Activated CD4-positive, alpha-beta T cell treated with anti-CD3 and anti-CD28 coated beads, Interleukin-2, amount 10 ng/mL, durations not matched to agents 24 days and 14 days (primary cell): ENCODE measurements around the gene ASPSCR1. TPM values are rescaled to one million over a fixed set of nuclear protein-coding genes. Genes with fewer than 3 reads are reported as not detected.
A peak's percentile ranks its signal among the peaks of the same experiment; 100 is the strongest.

ENCODE experiments used
- DNase-seq: peaks from one replicate; pipeline ENCODE4 v3.0.0; 2022
- H3K27ac Mint-ChIP-seq: one replicate; pipeline ENCODE4 v1.8.0; 2022; ENCODE audit warnings: mild to moderate bottlenecking, mixed read lengths
- H3K27me3 Mint-ChIP-seq: one replicate; pipeline ENCODE4 v1.8.0; 2022; ENCODE audit warnings: mixed read lengths
- H3K36me3 Mint-ChIP-seq: one replicate; pipeline ENCODE4 v1.8.0; 2022; ENCODE audit warnings: low read depth, mild to moderate bottlenecking, mixed read lengths
- H3K4me1 Mint-ChIP-seq: one replicate; pipeline ENCODE4 v1.8.0; 2021; ENCODE audit warnings: mixed read lengths
- H3K4me3 Mint-ChIP-seq: one replicate; pipeline ENCODE4 v1.8.0; 2022; ENCODE audit warnings: mild to moderate bottlenecking, moderate library complexity, mixed read lengths
- H3K9me3 Mint-ChIP-seq: one replicate; pipeline ENCODE4 v1.8.0; 2021; ENCODE audit warnings: mixed read lengths
- intact Hi-C: fragments of 100-400 bp; cut with micrococcal nuclease; formaldehyde crosslinking; loops from one replicate; pipeline ENCODE4 v1.15.1; 2023
- total RNA-seq: library from RNA; stranded (reverse); gene quantifications from 2 replicates; pipeline ENCODE4 v1.2.3, GENCODE V29; 2022

ASPSCR1 gene
- total RNA-seq, 1 donor from 2014 or later: 35.1 TPM

DNA sequence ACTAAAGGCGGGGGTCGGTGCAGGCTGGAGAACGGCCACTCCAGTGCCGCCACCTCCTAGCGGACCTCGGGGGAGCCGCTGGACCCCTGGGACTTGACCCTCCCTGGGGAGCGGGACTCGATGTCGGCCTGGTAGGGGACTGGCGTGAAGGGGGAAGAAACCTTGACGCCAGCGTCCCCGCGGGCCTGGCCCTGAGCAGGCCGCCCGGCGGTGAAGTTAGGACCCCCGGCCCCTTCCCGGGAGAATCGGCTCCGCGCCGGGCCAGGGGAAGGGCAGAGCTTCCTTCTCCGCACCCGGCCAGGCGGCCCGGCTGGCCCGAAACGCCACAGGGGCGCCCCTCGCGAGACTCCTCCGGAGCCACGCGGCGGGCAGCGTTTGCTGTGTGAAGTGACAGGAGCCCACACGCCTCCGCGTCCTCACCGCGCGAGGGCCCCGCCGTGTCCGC lies 87.8 kb downstream of the ASPSCR1 start:
- peak overlapping the region; percentile 25 for H3K27ac Mint-ChIP-seq
- no peaks in the 10 kb centered on the region for H3K9me3 Mint-ChIP-seq
- H3K27me3 Mint-ChIP-seq: no peaks in the 10 kb centered on the region
- H3K36me3 Mint-ChIP-seq: peaks cover 10% of the 10 kb centered on the region
- DNase-seq: no peak
- H3K4me3 Mint-ChIP-seq: peak overlapping the region; percentile 73
- intact Hi-C loops: no loop called here
- peaks cover 4% of the 10 kb centered on the region for H3K4me1 Mint-ChIP-seq

GRCh38 chr17:82065638-82066303 lies 88.3 kb downstream of the ASPSCR1 start, which contains the start of gene DUS1L:
DUS1L (minus strand) TSS chr17:82065804; CDS start chr17:82065059, 745 bp downstream.
- Mint-ChIP-seq H3K27me3 (no peaks in the 10 kb centered on the region), H3K4me1 (peaks cover 4% of the 10 kb centered on the region), H3K4me3 (peak within 1 kb of the TSS; percentile 84), H3K36me3 (peaks cover 9% of the 10 kb centered on the region), H3K9me3 (no peaks in the 10 kb centered on the region), H3K27ac (peak within 1 kb of the TSS; percentile 89)
- intact Hi-C loops: loop anchor here (1.0 kb wide), 1 partner anchor 14 kb away; the partner anchor contains the start of genes GPS1 and RFNG
- peak; percentile 94 for DNase-seq

Other genes with a start within 250 kb of the ASPSCR1 start
- not detected in 2 replicates for gene GCGR, start 173.5 kb upstream of the ASPSCR1 start, total RNA-seq
- 46.7 and 51.9 TPM in 2 replicates for gene MCRIP1, start 144.3 kb upstream of the ASPSCR1 start, total RNA-seq
- not detected in 2 replicates for gene PPP1R27, start 142.6 kb upstream of the ASPSCR1 start, total RNA-seq
- 458 and 507 TPM in 2 replicates for gene P4HB, start 117.1 kb upstream of the ASPSCR1 start, total RNA-seq
- gene ARHGDIA, start 106.3 kb upstream of the ASPSCR1 start, total RNA-seq: 697 and 714 TPM in 2 replicates
- gene ALYREF, start 86.0 kb upstream of the ASPSCR1 start, total RNA-seq: 254 and 264 TPM in 2 replicates
- 132 and 135 TPM in 2 replicates for gene ANAPC11, start 85.9 kb upstream of the ASPSCR1 start, total RNA-seq
- 0.30 and 0.40 TPM in 2 replicates for gene NPB, start 75.4 kb upstream of the ASPSCR1 start, total RNA-seq
- gene PCYT2, start 66.2 kb upstream of the ASPSCR1 start, total RNA-seq: 43.0 and 46.5 TPM in 2 replicates
- 54.9 and 58.2 TPM in 2 replicates for gene SIRT7, start 59.5 kb upstream of the ASPSCR1 start, total RNA-seq
- gene MAFG, start 49.9 kb upstream of the ASPSCR1 start, total RNA-seq: 32.5 and 33.3 TPM in 2 replicates
- 136 and 138 TPM in 2 replicates for gene PYCR1, start 40.3 kb upstream of the ASPSCR1 start, total RNA-seq
- gene MYADML2, start 30.4 kb upstream of the ASPSCR1 start, total RNA-seq: not detected in 2 replicates
- 1.7 and 1.8 TPM in 2 replicates for gene NOTUM, start 16.4 kb upstream of the ASPSCR1 start, total RNA-seq
- gene CENPX, start 45.2 kb downstream of the ASPSCR1 start, total RNA-seq: 116 and 123 TPM in 2 replicates
- 39.0 and 40.6 TPM in 2 replicates for gene LRRC45, start 45.7 kb downstream of the ASPSCR1 start, total RNA-seq
- 11.5 and 12.1 TPM in 2 replicates for gene RAC3, start 54.0 kb downstream of the ASPSCR1 start, total RNA-seq
- 128 TPM in 2 replicates for gene DCXR, start 60.1 kb downstream of the ASPSCR1 start, total RNA-seq
- 21.4 and 30.8 TPM in 2 replicates for gene RFNG, start 74.2 kb downstream of the ASPSCR1 start, total RNA-seq
- 117 and 118 TPM in 2 replicates for gene GPS1, start 74.3 kb downstream of the ASPSCR1 start, total RNA-seq
- 230 and 232 TPM in 2 replicates for gene DUS1L, start 88.2 kb downstream of the ASPSCR1 start, total RNA-seq
- gene FASN, start 120.6 kb downstream of the ASPSCR1 start, total RNA-seq: 428 and 452 TPM in 2 replicates
- 56.0 and 58.4 TPM in 2 replicates for gene CCDC57, start 235.2 kb downstream of the ASPSCR1 start, total RNA-seq